Measurements from ENCODE around the gene BIRC3.

- TF ChIP-seq CTCF (IDR thresholded peaks at IDR 0.05) (peak; percentile 57), ZFX (IDR thresholded peaks at IDR 0.05; ENCODE audit: borderline replicate concordance) (no peak)
Observed at GRCh38 chr11:102309621-102310541, 7.4 kb upstream of the BIRC3 start.

Measured in 22Rv1 (cell line).